Fibroblast of villous mesenchyme (primary cell): Measurements from ENCODE around the gene KRTAP27-1. TPM values are rescaled to one million over a fixed set of nuclear protein-coding genes. Genes with fewer than 3 reads are reported as not detected.

Source experiments
- DNase-seq: peaks from one replicate; pipeline ENCODE4 v3.0.0-alpha.2; 2010; ENCODE audit warnings: low read depth
- H3K4me3 ChIP-seq: 2 replicates; pipeline ENCODE4 v1.5.1; 2011; ENCODE audit warnings: low read depth, mild to moderate bottlenecking, low read length
- total RNA-seq: library from RNA; depleted of rRNA; stranded (reverse); fragments of >200 nt; gene quantifications from 2 replicates; pipeline ENCODE4 v1.2.3, GENCODE V29; 2012
- TF ChIP-seq, protein P1 (sequence below): IDR thresholded peaks from 2 replicates; pipeline ENCODE4 v1.5.1; 2012; ENCODE audit warnings: low read depth, mild to moderate bottlenecking, low read length; ENCODE audit not compliant: insufficient read depth

The KRTAP27-1 gene
- not detected in 2 replicates for total RNA-seq

- no peak for DNase-seq
- H3K4me3 ChIP-seq: no peak within 1 kb of the TSS
- TF ChIP-seq, protein P1, sequence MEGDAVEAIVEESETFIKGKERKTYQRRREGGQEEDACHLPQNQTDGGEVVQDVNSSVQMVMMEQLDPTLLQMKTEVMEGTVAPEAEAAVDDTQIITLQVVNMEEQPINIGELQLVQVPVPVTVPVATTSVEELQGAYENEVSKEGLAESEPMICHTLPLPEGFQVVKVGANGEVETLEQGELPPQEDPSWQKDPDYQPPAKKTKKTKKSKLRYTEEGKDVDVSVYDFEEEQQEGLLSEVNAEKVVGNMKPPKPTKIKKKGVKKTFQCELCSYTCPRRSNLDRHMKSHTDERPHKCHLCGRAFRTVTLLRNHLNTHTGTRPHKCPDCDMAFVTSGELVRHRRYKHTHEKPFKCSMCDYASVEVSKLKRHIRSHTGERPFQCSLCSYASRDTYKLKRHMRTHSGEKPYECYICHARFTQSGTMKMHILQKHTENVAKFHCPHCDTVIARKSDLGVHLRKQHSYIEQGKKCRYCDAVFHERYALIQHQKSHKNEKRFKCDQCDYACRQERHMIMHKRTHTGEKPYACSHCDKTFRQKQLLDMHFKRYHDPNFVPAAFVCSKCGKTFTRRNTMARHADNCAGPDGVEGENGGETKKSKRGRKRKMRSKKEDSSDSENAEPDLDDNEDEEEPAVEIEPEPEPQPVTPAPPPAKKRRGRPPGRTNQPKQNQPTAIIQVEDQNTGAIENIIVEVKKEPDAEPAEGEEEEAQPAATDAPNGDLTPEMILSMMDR: no peak
Observed at GRCh38 chr21:30337276-30337744, at the start of gene KRTAP27-1. TSS of gene KRTAP27-1 (minus strand) at chr21:30337694. CDS start at chr21:30337668, 26 bp downstream.

GRCh38 chr21:30382201-30382600, 44.7 kb upstream of the KRTAP27-1 start:
- TF ChIP-seq, protein P1: no peak
- no peak overlapping the region for H3K4me3 ChIP-seq
- no peak for DNase-seq

DNA sequence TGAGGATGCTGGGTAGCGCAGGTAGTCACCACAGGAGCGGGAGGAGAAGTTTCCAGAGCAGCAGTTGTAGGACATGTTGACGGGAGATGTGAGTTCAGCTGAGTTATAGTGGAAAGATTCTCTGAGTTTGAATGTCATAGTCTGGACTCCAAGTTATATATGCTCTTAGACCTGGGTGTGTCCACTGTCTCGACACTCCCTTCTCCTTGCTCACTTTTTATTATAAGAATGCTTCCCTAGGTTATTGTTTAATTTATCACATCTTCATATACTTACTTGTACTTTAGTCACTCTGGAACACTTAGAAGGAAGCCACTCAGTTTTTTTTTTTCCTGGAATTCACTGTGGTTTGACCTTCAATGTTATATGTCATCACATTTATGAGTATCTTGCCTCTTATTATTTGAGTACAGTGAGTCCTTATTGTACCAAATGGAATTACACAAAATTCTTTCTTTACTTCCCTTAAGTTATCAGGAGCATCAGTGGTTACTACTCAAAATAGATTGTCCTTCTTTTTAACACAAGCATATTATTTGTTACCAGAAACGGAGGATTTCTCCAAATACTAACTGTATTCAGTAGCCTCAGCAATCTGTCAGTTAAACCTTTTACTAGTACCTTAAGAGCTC, 34.8 kb upstream of the KRTAP27-1 start, which contains the start of gene KRTAP13-2:
KRTAP13-2 (minus strand) TSS at position 133 of the 632 bp plus-strand sequence; CDS start at position 75, 58 bp downstream.
- DNase-seq: no peak
- TF ChIP-seq, protein P1: no peak
- no peak within 1 kb of the TSS for H3K4me3 ChIP-seq

DNA sequence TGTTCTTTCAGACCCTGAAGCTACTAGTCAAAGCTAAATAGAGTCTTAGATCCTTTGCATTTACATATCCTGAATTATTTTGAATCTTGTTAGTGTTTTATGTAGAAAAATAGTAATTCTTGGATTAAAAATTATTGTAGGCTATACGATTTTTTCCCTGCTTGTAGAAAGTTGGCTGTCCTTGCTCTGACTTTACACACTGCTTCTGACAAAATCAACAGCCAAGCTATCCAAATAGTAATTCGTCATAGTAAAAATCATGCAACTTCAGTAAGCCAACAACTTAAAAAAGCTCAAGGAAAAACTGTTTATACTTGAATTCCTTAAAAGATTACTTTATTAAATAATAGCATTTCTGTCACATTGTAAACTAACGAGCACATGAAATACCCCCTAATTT, 18.4 kb upstream of the KRTAP27-1 start:
- TF ChIP-seq, protein P1: no peak
- no peak for DNase-seq
- no peak overlapping the region for H3K4me3 ChIP-seq

DNA sequence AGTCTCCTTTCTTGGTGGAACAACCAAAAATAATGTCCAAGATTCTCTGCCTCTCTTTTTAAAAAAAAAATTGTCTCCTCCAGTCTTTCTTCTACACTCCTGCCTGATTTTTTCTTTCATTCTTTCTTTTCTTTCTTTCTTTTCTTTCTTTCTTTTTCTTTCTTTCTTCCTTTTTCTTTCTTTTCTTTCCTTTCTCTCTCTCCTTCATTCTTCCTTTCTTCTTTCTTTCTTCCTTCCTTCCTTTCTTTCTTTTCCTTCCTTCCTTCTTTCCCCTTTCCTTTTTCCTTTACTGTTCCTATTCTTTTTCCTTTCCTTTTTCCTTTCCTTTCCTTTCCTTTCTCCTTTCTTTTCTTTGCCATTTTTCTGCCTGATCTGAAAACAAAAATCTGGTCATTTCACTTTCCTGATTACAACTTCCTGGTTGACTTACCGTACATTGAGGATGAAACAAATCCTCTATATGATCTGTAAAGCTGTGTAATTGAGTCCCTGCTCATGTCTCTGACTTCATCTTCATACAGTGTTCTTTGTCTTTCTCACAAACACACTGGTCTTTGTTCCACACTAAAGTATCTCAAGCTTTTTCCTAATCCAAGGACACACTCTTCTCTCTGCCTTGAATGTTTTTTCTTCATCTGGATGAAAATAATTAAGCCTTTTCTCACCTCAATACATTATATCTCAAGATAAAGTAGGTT, 17.0 kb upstream of the KRTAP27-1 start:
- TF ChIP-seq, protein P1: no peak

DNA sequence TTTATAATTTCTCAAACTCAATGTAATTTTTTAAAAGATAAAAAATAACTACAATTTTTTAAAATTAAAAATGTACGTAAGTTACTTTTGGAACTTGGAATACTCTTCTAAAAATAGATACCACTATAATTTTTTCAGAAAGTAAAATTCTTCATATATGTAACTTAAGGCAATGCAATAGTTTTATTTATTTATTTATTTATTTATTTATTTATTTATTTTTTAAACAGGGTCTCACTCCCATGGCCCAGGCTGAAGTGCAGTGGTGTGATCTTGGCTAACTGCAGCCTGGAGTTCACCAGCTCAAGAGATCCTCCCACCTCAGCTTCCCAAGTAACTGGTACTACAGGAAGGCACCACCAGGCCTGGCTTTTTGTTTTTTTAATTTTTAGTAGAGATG, 14.0 kb upstream of the KRTAP27-1 start:
- H3K4me3 ChIP-seq: no peak overlapping the region
- DNase-seq: no peak
- TF ChIP-seq, protein P1: no peak

More for the DNA sequence above, 17.0 kb upstream of the KRTAP27-1 start:
- DNase-seq: no peak
- H3K4me3 ChIP-seq: no peak overlapping the region
